Nephron (organoid): ENCODE data around the gene NFATC2.

Source experiments
- H3K27ac Mint-ChIP-seq, 3 experiments: 2 replicates each; pipeline ENCODE4 v1.8.0; 2020; ENCODE audit warnings: mixed read lengths in 3 of 3, mild to moderate bottlenecking in 2 of 3, moderate library complexity in 1 of 3
- H3K27me3 Mint-ChIP-seq: 2 replicates; pipeline ENCODE4 v1.8.0; 2021; ENCODE audit warnings: low read depth, mild to moderate bottlenecking, moderate library complexity, mixed read lengths
- H3K36me3 Mint-ChIP-seq: 2 replicates; pipeline ENCODE4 v1.8.0; 2020; ENCODE audit warnings: low read depth, mixed read lengths
- H3K4me1 Mint-ChIP-seq: 2 replicates; pipeline ENCODE4 v1.8.0; 2020; ENCODE audit warnings: mixed read lengths
- H3K4me3 Mint-ChIP-seq, 3 experiments: 2 replicates each; pipeline ENCODE4 v1.8.0; 2020; ENCODE audit warnings: mild to moderate bottlenecking in 3 of 3, mixed read lengths in 3 of 3, moderate library complexity in 2 of 3
- H3K9me3 Mint-ChIP-seq: 2 replicates; pipeline ENCODE4 v1.8.0; 2020; ENCODE audit warnings: mixed read lengths
- TF ChIP-seq, protein P1 (sequence below), 3 experiments: fragments of 200-600 bp; sonication (generic); IDR thresholded peaks; one replicate each; pipeline ENCODE4 v1.5.0; 2021; ENCODE audit warnings: antibody characterized with exemption in 3 of 3; ENCODE audit not compliant: unreplicated experiment in 3 of 3

Gene NFATC2

GRCh38 chr20:51584737-51585136 lies 42.2 kb upstream of the NFATC2 start:
- H3K27me3 Mint-ChIP-seq: no peaks in the 10 kb centered on the region
- no peaks in the 10 kb centered on the region for H3K36me3 Mint-ChIP-seq
- TF ChIP-seq, protein P1, sequence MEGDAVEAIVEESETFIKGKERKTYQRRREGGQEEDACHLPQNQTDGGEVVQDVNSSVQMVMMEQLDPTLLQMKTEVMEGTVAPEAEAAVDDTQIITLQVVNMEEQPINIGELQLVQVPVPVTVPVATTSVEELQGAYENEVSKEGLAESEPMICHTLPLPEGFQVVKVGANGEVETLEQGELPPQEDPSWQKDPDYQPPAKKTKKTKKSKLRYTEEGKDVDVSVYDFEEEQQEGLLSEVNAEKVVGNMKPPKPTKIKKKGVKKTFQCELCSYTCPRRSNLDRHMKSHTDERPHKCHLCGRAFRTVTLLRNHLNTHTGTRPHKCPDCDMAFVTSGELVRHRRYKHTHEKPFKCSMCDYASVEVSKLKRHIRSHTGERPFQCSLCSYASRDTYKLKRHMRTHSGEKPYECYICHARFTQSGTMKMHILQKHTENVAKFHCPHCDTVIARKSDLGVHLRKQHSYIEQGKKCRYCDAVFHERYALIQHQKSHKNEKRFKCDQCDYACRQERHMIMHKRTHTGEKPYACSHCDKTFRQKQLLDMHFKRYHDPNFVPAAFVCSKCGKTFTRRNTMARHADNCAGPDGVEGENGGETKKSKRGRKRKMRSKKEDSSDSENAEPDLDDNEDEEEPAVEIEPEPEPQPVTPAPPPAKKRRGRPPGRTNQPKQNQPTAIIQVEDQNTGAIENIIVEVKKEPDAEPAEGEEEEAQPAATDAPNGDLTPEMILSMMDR (IDR thresholded peaks at IDR 0.05; ENCODE audit: unreplicated experiment in 3 of 3): no peak
- no peak overlapping the region for H3K4me3 Mint-ChIP-seq
- no peaks in the 10 kb centered on the region for H3K4me1 Mint-ChIP-seq
- H3K27ac Mint-ChIP-seq: no peak overlapping the region
- H3K9me3 Mint-ChIP-seq: no peaks in the 10 kb centered on the region

GRCh38 chr20:51584116-51584515 lies 41.6 kb upstream of the NFATC2 start:
- Mint-ChIP-seq H3K27me3 (no peaks in the 10 kb centered on the region), H3K9me3 (no peaks in the 10 kb centered on the region), H3K27ac (no peak overlapping the region), H3K4me1 (no peaks in the 10 kb centered on the region), H3K36me3 (no peaks in the 10 kb centered on the region), H3K4me3 (no peak overlapping the region)
- TF ChIP-seq, protein P1 (IDR thresholded peaks at IDR 0.05; ENCODE audit: unreplicated experiment in 3 of 3): no peak

DNA sequence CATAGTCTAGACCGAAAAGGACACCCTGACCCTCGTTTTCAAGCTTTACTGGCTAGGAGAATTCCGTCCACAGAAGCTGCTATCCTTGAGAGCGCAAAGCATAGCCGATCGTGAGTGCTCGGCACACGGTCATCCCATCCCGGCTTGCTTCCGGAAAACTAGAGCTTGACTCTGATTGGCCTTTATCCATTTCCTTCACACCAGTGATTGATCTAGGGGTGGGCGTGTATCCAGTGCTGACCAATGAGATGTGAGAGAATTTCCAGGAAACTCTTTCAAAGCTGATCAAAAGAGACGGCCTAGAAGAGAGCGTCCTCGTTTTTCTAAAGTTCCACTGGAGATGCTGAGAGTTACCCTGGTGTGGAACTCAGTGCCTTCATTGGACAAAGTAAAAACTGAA lies 41.0 kb upstream of the NFATC2 start:
- TF ChIP-seq, protein P1 (IDR thresholded peaks at IDR 0.05; ENCODE audit: unreplicated experiment in 3 of 3): no peak
- Mint-ChIP-seq H3K36me3 (no peaks in the 10 kb centered on the region), H3K9me3 (no peaks in the 10 kb centered on the region), H3K4me1 (no peaks in the 10 kb centered on the region), H3K27me3 (no peaks in the 10 kb centered on the region), H3K4me3 (no peak overlapping the region), H3K27ac (no peak overlapping the region)

DNA sequence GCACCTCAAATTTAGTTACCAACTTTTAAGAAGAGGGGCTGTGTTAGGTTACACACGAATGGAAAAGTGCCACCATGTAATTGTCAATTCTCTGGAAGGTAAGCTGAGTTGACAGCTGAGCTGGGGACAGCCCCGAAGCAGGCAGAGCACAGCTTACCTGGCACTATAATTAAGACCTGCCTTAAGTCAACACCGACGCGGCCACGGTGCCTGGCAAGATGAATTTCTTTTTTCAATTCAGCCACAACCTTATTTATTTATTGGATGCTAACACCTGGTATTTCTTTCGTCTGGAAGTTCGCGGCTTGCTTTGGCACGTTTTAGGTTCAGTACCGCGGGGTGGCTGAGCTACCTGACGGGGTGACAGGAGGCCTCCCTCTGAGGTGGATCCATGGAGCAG lies 40.6 kb upstream of the NFATC2 start:
- no peak overlapping the region for H3K27ac Mint-ChIP-seq
- peaks cover 2% of the 10 kb centered on the region for H3K27me3 Mint-ChIP-seq
- H3K36me3 Mint-ChIP-seq: no peaks in the 10 kb centered on the region
- H3K4me3 Mint-ChIP-seq: no peak overlapping the region
- H3K9me3 Mint-ChIP-seq: no peaks in the 10 kb centered on the region
- no peaks in the 10 kb centered on the region for H3K4me1 Mint-ChIP-seq
- TF ChIP-seq, protein P1 (IDR thresholded peaks at IDR 0.05; ENCODE audit: unreplicated experiment in 3 of 3): no peak

DNA sequence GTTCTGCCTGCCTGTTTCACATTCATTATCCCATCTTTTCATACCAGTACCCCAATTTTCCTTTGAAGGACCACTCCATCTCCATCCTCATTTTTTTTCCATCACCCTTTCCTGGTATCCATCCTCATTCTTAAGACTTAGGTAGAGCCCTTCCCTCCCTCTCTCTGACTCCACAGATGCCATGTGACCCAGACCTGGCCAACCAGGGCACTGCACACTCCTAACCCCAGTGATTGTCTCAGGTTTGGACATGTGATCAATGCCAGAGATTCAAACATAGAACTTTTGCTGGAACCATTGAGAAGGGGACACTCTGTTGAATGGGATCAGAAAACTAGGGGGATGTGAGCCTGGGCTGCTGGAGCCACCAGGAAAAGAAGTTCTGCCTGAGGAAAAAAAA lies 39.1 kb upstream of the NFATC2 start:
- TF ChIP-seq, protein P1 (IDR thresholded peaks at IDR 0.05; ENCODE audit: unreplicated experiment in 3 of 3): no peak
- H3K9me3 Mint-ChIP-seq: no peaks in the 10 kb centered on the region
- H3K27me3 Mint-ChIP-seq: peaks cover 3% of the 10 kb centered on the region
- H3K4me1 Mint-ChIP-seq: no peaks in the 10 kb centered on the region
- H3K27ac Mint-ChIP-seq: no peak overlapping the region
- no peak overlapping the region for H3K4me3 Mint-ChIP-seq
- no peaks in the 10 kb centered on the region for H3K36me3 Mint-ChIP-seq

DNA sequence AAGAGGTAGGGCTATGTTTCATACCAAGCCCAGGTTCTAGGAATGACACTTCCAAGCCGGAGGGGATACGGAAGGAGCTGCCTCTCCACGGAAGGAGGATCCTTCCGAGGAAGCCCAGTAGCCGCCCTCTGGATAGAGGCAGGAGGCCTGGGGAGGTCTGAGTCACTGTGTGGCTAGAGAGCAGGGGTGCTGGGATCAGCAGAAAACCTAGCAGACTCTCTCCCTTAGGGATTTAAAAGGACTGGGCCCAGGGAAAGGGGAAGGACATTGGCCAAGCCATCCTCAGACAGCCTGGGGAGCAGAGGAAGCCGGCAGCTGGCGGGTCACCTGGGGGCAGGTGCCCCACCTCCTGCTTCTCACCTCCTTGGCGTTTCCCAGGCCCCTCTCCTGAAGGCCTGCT lies 36.6 kb upstream of the NFATC2 start:
- peaks cover 3% of the 10 kb centered on the region for H3K27me3 Mint-ChIP-seq
- TF ChIP-seq, protein P1 (IDR thresholded peaks at IDR 0.05; ENCODE audit: unreplicated experiment in 3 of 3): no peak
- peaks cover 2% of the 10 kb centered on the region for H3K9me3 Mint-ChIP-seq
- H3K36me3 Mint-ChIP-seq: no peaks in the 10 kb centered on the region
- H3K4me3 Mint-ChIP-seq: no peak overlapping the region
- no peaks in the 10 kb centered on the region for H3K4me1 Mint-ChIP-seq
- no peak overlapping the region for H3K27ac Mint-ChIP-seq
